ENCODE results near the gene HEPHL1. TPM values are rescaled to one million over a fixed set of nuclear protein-coding genes. Genes with fewer than 3 reads are reported as not detected.

The HEPHL1 gene
- polyA plus RNA-seq, 3 donors, result not detected

- no peaks in the 10 kb centered on the region for H3K79me2 ChIP-seq (ENCODE audit: insufficient read depth, low read length)
- intact Hi-C loops (cut with micrococcal nuclease), result no loop called here
- H3K4me3 Mint-ChIP-seq, result no peak overlapping the region
These were observed 13.7 kb upstream of the HEPHL1 start for GRCh38 chr11:94007426-94007825.

GRCh38 chr11:94007906-94008305, 13.2 kb upstream of the HEPHL1 start:
- Histone ChIP-seq H3K27me3 (ENCODE audit: control insufficient read depth in 2 of 2, insufficient read depth in 2 of 2, low read length in 2 of 2) (no peaks in the 10 kb centered on the region), H3K36me3 (replicated peaks in 1 of 2; ENCODE audit: control insufficient read depth in 1 of 2, insufficient read depth in 2 of 2, low read length in 2 of 2) (no peaks in the 10 kb centered on the region), H3K27ac (ENCODE audit: low read depth in 1 of 2, low read length in 2 of 2) (no peak overlapping the region), H2AFZ (ENCODE audit: insufficient read depth, low read depth, low read length, poor library complexity, severe bottlenecking) (no peak overlapping the region), H4K20me1 (ENCODE audit: insufficient read depth, low read length) (no peaks in the 10 kb centered on the region), H3K4me3 (replicated peaks in 1 of 3; ENCODE audit: low read depth in 2 of 3, low read length in 3 of 3) (no peak overlapping the region), H3K9me3 (replicated peaks in 1 of 2; ENCODE audit: control insufficient read depth in 1 of 2, insufficient read depth in 1 of 2, low read length in 2 of 2) (peaks cover 6 to 8% of the 10 kb centered on the region in 2 donors), H3K4me2 (replicated peaks; ENCODE audit: extremely low read depth, low read length, poor library complexity, severe bottlenecking) (no peak overlapping the region), H3K79me2 (ENCODE audit: insufficient read depth, low read length) (no peaks in the 10 kb centered on the region), H3K9ac (ENCODE audit: insufficient read depth, low read length, poor library complexity, severe bottlenecking) (no peak overlapping the region), H3K4me1 (ENCODE audit: control insufficient read depth in 1 of 2, insufficient read depth in 2 of 2, low read length in 2 of 2) (no peaks in the 10 kb centered on the region)
- peaks cover 3 to 24% (median 9%) of the 10 kb centered on the region in 7 donors for H3K9me3 Mint-ChIP-seq
- H3K27ac Mint-ChIP-seq, result no peak overlapping the region
- no peaks in the 10 kb centered on the region for H3K4me1 Mint-ChIP-seq
- intact Hi-C loops (cut with micrococcal nuclease), result no loop called here
- no peaks in the 10 kb centered on the region for H3K36me3 Mint-ChIP-seq
- DNase-seq, result no peak
- H3K4me3 Mint-ChIP-seq, result no peak overlapping the region
- TF ChIP-seq CTCF (IDR thresholded peaks at IDR 0.05), result no peak
- H3K27me3 Mint-ChIP-seq (ENCODE audit: low read depth in 3 of 3), result peaks cover 0 to 2% (median 0%) of the 10 kb centered on the region in 3 donors
- 89% methylated on average over 3 of the region's 4 CpGs for WGBS (ENCODE audit: insufficient coverage)

More at GRCh38 chr11:94007426-94007825, 13.7 kb upstream of the HEPHL1 start:
- H3K4me2 ChIP-seq (replicated peaks; ENCODE audit: extremely low read depth, low read length, poor library complexity, severe bottlenecking), result no peak overlapping the region
- no peak for TF ChIP-seq CTCF (IDR thresholded peaks at IDR 0.05)
- Mint-ChIP-seq H3K27me3 (ENCODE audit: low read depth in 3 of 3) (peaks cover 0 to 2% (median 0%) of the 10 kb centered on the region in 3 donors), H3K9me3 (peaks cover 2 to 22% (median 9%) of the 10 kb centered on the region in 7 donors), H3K4me1 (no peaks in the 10 kb centered on the region), H3K36me3 (no peaks in the 10 kb centered on the region), H3K27ac (no peak overlapping the region)
- no peak overlapping the region for H3K9ac ChIP-seq (ENCODE audit: insufficient read depth, low read length, poor library complexity, severe bottlenecking)
- no peaks in the 10 kb centered on the region for H3K4me1 ChIP-seq (ENCODE audit: control insufficient read depth in 1 of 2, insufficient read depth in 2 of 2, low read length in 2 of 2)
- no peak overlapping the region for H3K27ac ChIP-seq (ENCODE audit: low read depth in 1 of 2, low read length in 2 of 2)
- H3K4me3 ChIP-seq (replicated peaks in 1 of 3; ENCODE audit: low read depth in 2 of 3, low read length in 3 of 3), result no peak overlapping the region
- no peaks in the 10 kb centered on the region for H4K20me1 ChIP-seq (ENCODE audit: insufficient read depth, low read length)
- no peak overlapping the region for H2AFZ ChIP-seq (ENCODE audit: insufficient read depth, low read depth, low read length, poor library complexity, severe bottlenecking)
- H3K36me3 ChIP-seq (replicated peaks in 1 of 2; ENCODE audit: control insufficient read depth in 1 of 2, insufficient read depth in 2 of 2, low read length in 2 of 2), result no peaks in the 10 kb centered on the region
- no peak for DNase-seq
- H3K27me3 ChIP-seq (ENCODE audit: control insufficient read depth in 2 of 2, insufficient read depth in 2 of 2, low read length in 2 of 2), result no peaks in the 10 kb centered on the region
- peaks cover 6 to 8% of the 10 kb centered on the region in 2 donors for H3K9me3 ChIP-seq (replicated peaks in 1 of 2; ENCODE audit: control insufficient read depth in 1 of 2, insufficient read depth in 1 of 2, low read length in 2 of 2)

Data from CD14-positive monocyte (primary cell).